GM23248 (cell line): Measurements from ENCODE around the gene PLA2G4D. TPM values are rescaled to one million over a fixed set of nuclear protein-coding genes. Genes with fewer than 3 reads are reported as not detected.

ENCODE experiments used
- DNase-seq: peaks from one replicate; pipeline ENCODE4 v3.0.0-alpha.2; 2015
- H2AFZ ChIP-seq: fragments of 200-600 bp; sonication (generic); 2 replicates; pipeline ENCODE4 v1.6.1; 2016; ENCODE audit warnings: antibody characterized with exemption
- H3F3A ChIP-seq: fragments of 200-600 bp; sonication (generic); 2 replicates; pipeline ENCODE4 v1.6.1; 2016; ENCODE audit warnings: mild to moderate bottlenecking, antibody characterized with exemption, mixed run types; ENCODE audit not compliant: insufficient read depth
- H3K27ac ChIP-seq: fragments of 200-600 bp; sonication (generic); 2 replicates; pipeline ENCODE4 v1.5.1; 2016; ENCODE audit warnings: mild to moderate bottlenecking
- H3K27me3 ChIP-seq: fragments of 200-600 bp; sonication (generic); replicated peaks from 2 replicates; pipeline ENCODE4 v1.6.1; 2016; ENCODE audit warnings: mild to moderate bottlenecking; ENCODE audit not compliant: insufficient read depth
- H3K36me3 ChIP-seq: fragments of 200-600 bp; sonication (generic); 2 replicates; pipeline ENCODE4 v1.6.1; 2016; ENCODE audit warnings: low read depth, mild to moderate bottlenecking
- H3K4me1 ChIP-seq: fragments of 200-600 bp; sonication (generic); 2 replicates; pipeline ENCODE4 v1.6.1; 2016; ENCODE audit warnings: mild to moderate bottlenecking; ENCODE audit not compliant: insufficient read depth
- H3K4me2 ChIP-seq: fragments of 200-600 bp; sonication (generic); one replicate; pipeline ENCODE4 v1.6.1; 2016; ENCODE audit warnings: mild to moderate bottlenecking; ENCODE audit not compliant: unreplicated experiment
- H3K4me3 ChIP-seq: fragments of 200-600 bp; sonication (generic); 2 replicates; pipeline ENCODE4 v1.5.1; 2016; ENCODE audit warnings: mild to moderate bottlenecking
- H3K79me2 ChIP-seq: fragments of 200-600 bp; sonication (generic); 2 replicates; pipeline ENCODE4 v1.6.1; 2016; ENCODE audit warnings: mild to moderate bottlenecking; ENCODE audit not compliant: insufficient read depth
- H3K9ac ChIP-seq: fragments of 200-600 bp; sonication (generic); 2 replicates; pipeline ENCODE4 v1.6.1; 2016; ENCODE audit warnings: mild to moderate bottlenecking
- H3K9me2 ChIP-seq: fragments of 200-600 bp; sonication (generic); 2 replicates; pipeline ENCODE4 v1.6.1; 2016; ENCODE audit warnings: mixed run types, mild to moderate bottlenecking, moderate library complexity; ENCODE audit not compliant: insufficient read depth
- H3K9me3 ChIP-seq: fragments of 200-600 bp; sonication (generic); one replicate; pipeline ENCODE4 v1.6.1; 2017; ENCODE audit warnings: low read depth
- H4K20me1 ChIP-seq: fragments of 200-600 bp; sonication (generic); 2 replicates; pipeline ENCODE4 v1.6.0; 2016; ENCODE audit not compliant: insufficient read depth
- EZH2 ChIP-seq: fragments of 200-600 bp; sonication (generic); IDR thresholded peaks from 2 replicates; pipeline ENCODE4 v1.6.1; 2018; ENCODE audit warnings: antibody characterized with exemption, mild to moderate bottlenecking; ENCODE audit not compliant: insufficient read depth, poor library complexity, severe bottlenecking
- EZH2phosphoT487 ChIP-seq: fragments of 200-600 bp; sonication (generic); IDR thresholded peaks from 2 replicates; pipeline ENCODE4 v1.6.1; 2018; ENCODE audit warnings: antibody characterized with exemption, moderate library complexity, mild to moderate bottlenecking, low read depth; ENCODE audit not compliant: insufficient read depth
- WGBS, 2 experiments: methylation state at CpG; one replicate each; pipeline ENCODE4 v1.1.6; 2015 to 2017; ENCODE audit warnings: low lambda C conversion rate in 2 of 2, low coverage in 1 of 2; ENCODE audit errors: missing lambda C conversion rate in 2 of 2; 5-methylcytosine and 5-hydroxymethylcytosine counted together
- in situ Hi-C: fragments of 300-500 bp; cut with MboI; formaldehyde crosslinking; loops from 2 replicates; pipeline ENCODE4 v1.15.0; 2020
- polyA plus RNA-seq: library from polyadenylated mRNA; unstranded; fragments of >200 nt; fragmentation: Nextera tagmentation; extraction: Ambion mirVana; gene quantifications from 2 replicates; pipeline ENCODE4 v1.2.1, GENCODE V29; 2016
- total RNA-seq: library from RNA; depleted of rRNA; stranded (reverse); fragments of >200 nt; shearing (Covaris generic); gene quantifications from 2 replicates; pipeline ENCODE4 v1.2.3, GENCODE V29; 2014

Gene PLA2G4D
- total and polyA plus RNA-seq, 2 experiments from 2014 or later, result not detected

GRCh38 chr15:42104095-42104891, 9.9 kb upstream of the PLA2G4D start:
- WGBS, 2 experiments, result 86 to 90% methylated on average over 11 of the region's 11 CpGs

GRCh38 chr15:42102646-42103235, 8.4 kb upstream of the PLA2G4D start:
- H3K4me2 ChIP-seq, result peak overlapping the region; percentile 14
- WGBS, 2 experiments, result 73 to 74% methylated on average over 6 of the region's 6 CpGs
- H3K79me2 ChIP-seq, result no peaks in the 10 kb centered on the region
- H3K4me3 ChIP-seq, result no peak overlapping the region
- no peak overlapping the region for H3K9ac ChIP-seq
- no peaks in the 10 kb centered on the region for H3K9me2 ChIP-seq
- H3K27me3 ChIP-seq, result peaks cover 4% of the 10 kb centered on the region; the same call in 1 of the 2 replicates
- in situ Hi-C loops, result no loop called here
- peaks cover 8% of the 10 kb centered on the region for H3K4me1 ChIP-seq
- H3F3A ChIP-seq, result no peaks in the 10 kb centered on the region
- DNase-seq, result peak; percentile 66
- TF ChIP-seq EZH2, result no peak
- no peak for TF ChIP-seq EZH2phosphoT487
- no peak overlapping the region for H3K27ac ChIP-seq
- no peaks in the 10 kb centered on the region for H3K36me3 ChIP-seq
- no peak overlapping the region for H2AFZ ChIP-seq
- no peaks in the 10 kb centered on the region for H3K9me3 ChIP-seq
- no peaks in the 10 kb centered on the region for H4K20me1 ChIP-seq

More at GRCh38 chr15:42104095-42104891, 9.9 kb upstream of the PLA2G4D start:
- Histone ChIP-seq H3F3A (no peaks in the 10 kb centered on the region), H3K9me3 (no peaks in the 10 kb centered on the region), H3K9ac (no peak overlapping the region), H2AFZ (no peak overlapping the region), H3K36me3 (no peaks in the 10 kb centered on the region), H3K4me3 (no peak overlapping the region), H4K20me1 (no peaks in the 10 kb centered on the region), H3K9me2 (no peaks in the 10 kb centered on the region), H3K27me3 (peaks cover 17% of the 10 kb centered on the region), H3K79me2 (no peaks in the 10 kb centered on the region), H3K27ac (no peak overlapping the region), H3K4me1 (peaks cover 8% of the 10 kb centered on the region), H3K4me2 (no peak overlapping the region)
- TF ChIP-seq EZH2phosphoT487, result no peak
- no peak for TF ChIP-seq EZH2
- in situ Hi-C loops, result no loop called here
- DNase-seq, result peak; percentile 59

GRCh38 chr15:42101861-42102260, 7.5 kb upstream of the PLA2G4D start:
- H3K4me2 ChIP-seq, result no peak overlapping the region
- no peak overlapping the region for H3K27ac ChIP-seq
- H3K79me2 ChIP-seq, result no peaks in the 10 kb centered on the region
- no peak overlapping the region for H2AFZ ChIP-seq
- H3K4me1 ChIP-seq, result peaks cover 6% of the 10 kb centered on the region
- DNase-seq, result peak; percentile 30
- no peaks in the 10 kb centered on the region for H3K36me3 ChIP-seq
- TF ChIP-seq EZH2phosphoT487, result no peak
- in situ Hi-C loops, result no loop called here
- no peaks in the 10 kb centered on the region for H3K9me3 ChIP-seq
- no peaks in the 10 kb centered on the region for H4K20me1 ChIP-seq
- no peaks in the 10 kb centered on the region for H3K9me2 ChIP-seq
- H3F3A ChIP-seq, result no peaks in the 10 kb centered on the region
- no peak overlapping the region for H3K9ac ChIP-seq
- WGBS, 2 experiments, result 40 to 41% methylated on average over 1 of the region's 1 CpG
- peaks cover 8% of the 10 kb centered on the region; the same call in 1 of the 2 replicates for H3K27me3 ChIP-seq
- H3K4me3 ChIP-seq, result no peak overlapping the region

- H3K79me2 ChIP-seq, result no peaks in the 10 kb centered on the region
- H3F3A ChIP-seq, result no peaks in the 10 kb centered on the region
- DNase-seq, result no peak
- no peak overlapping the region for H3K27ac ChIP-seq
- in situ Hi-C loops, result no loop called here
- no peaks in the 10 kb centered on the region for H3K9me3 ChIP-seq
- H3K9me2 ChIP-seq, result no peaks in the 10 kb centered on the region
- no peak overlapping the region for H3K4me2 ChIP-seq
- H3K4me1 ChIP-seq, result peaks cover 6% of the 10 kb centered on the region
- no peak overlapping the region for H2AFZ ChIP-seq
- 84 to 86% methylated on average over 8 of the region's 8 CpGs for WGBS, 2 experiments
- TF ChIP-seq EZH2phosphoT487 (no peak), EZH2 (no peak)
- no peak overlapping the region for H3K9ac ChIP-seq
- H4K20me1 ChIP-seq, result no peaks in the 10 kb centered on the region
- peaks cover 14% of the 10 kb centered on the region; the same call in 1 of the 2 replicates for H3K27me3 ChIP-seq
- no peaks in the 10 kb centered on the region for H3K36me3 ChIP-seq
- H3K4me3 ChIP-seq, result no peak overlapping the region
Observed at GRCh38 chr15:42100021-42100800, 5.8 kb upstream of the PLA2G4D start.
